IMR-90 (cell line): ENCODE results near the gene HORMAD1. TPM values are rescaled to one million over a fixed set of nuclear protein-coding genes. Genes with fewer than 3 reads are reported as not detected.

Experiments used
- MXI1 ChIP-seq: IDR thresholded peaks from 2 replicates; pipeline ENCODE4 v1.6.1; 2012; ENCODE audit warnings: low read depth, mild to moderate bottlenecking, low read length, moderate library complexity, borderline replicate concordance
- RCOR1 ChIP-seq: IDR thresholded peaks from 2 replicates; pipeline ENCODE4 v1.6.1; 2012; ENCODE audit warnings: mild to moderate bottlenecking, low read length, improper control_type of control experiment; ENCODE audit not compliant: insufficient replicate concordance
- polyA plus RNA-seq, 3 experiments: library from polyadenylated mRNA; depleted of rRNA; stranded (reverse); fragments of >200 nt; gene quantifications; 2 replicates each; pipeline ENCODE4 v1.2.3, GENCODE V29; 2012; ENCODE audit warnings: low replicate concordance in 1 of 3
- total RNA-seq: library from RNA; depleted of rRNA; stranded (reverse); fragments of >200 nt; gene quantifications from 2 replicates; pipeline ENCODE4 v1.2.3, GENCODE V29; 2012
- TF ChIP-seq, protein P1 (sequence below): fragments of 150-350 bp; IDR thresholded peaks from 2 replicates; pipeline ENCODE4 v1.6.1; 2017; ENCODE audit warnings: mild to moderate bottlenecking, antibody characterized with exemption, low read length, low read depth

HORMAD1 gene
- total and polyA plus RNA-seq, 2 of the 4 experiments (the other 2 are of a cell fraction): not detected

DNA sequence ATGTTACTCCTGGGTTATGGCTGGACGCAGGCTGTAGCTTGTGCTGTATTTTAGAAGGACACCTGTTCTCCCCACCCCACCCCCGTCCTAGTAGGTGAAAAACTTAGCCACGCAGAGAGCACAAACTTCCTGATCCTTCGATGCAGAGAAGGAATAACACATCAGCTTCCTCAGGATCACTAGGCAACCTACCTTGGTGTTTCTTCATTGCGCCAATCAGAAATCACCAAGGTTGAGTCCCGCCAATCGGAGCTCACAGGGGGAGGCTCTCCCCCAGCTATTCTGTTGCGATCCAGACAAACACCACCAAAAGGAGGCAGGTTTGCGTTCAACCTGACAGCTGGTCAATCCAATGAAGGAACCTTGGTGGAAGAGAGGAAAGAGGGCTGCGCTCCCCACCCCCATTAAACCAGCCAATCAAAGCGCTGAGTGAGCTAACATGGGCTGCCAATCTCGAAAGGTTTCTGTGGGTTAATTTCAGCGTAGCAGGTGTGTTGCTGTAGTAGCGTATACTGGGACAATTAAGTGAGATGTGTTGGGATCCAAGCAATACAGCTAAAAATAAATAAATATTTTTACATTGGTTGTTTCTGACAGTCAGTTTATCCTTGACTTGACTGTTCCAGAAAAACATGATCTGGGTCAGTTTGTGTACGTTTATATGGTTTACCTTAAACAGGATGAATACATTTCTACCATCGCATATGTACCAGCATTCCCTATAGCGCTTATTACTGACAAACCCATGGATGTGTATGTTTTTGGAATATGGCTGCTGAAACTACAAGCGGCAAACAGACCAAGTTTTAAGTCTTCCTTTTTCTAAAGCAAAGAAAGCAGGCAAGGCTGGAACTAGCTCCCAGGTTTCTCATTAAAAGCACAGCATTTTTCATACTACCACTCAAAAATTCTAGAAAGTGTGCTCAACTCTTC lies 23.4 kb downstream of the HORMAD1 start, which contains the start of gene GOLPH3L (continued):
- TF ChIP-seq, protein P1, sequence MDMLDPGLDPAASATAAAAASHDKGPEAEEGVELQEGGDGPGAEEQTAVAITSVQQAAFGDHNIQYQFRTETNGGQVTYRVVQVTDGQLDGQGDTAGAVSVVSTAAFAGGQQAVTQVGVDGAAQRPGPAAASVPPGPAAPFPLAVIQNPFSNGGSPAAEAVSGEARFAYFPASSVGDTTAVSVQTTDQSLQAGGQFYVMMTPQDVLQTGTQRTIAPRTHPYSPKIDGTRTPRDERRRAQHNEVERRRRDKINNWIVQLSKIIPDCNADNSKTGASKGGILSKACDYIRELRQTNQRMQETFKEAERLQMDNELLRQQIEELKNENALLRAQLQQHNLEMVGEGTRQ: no peak
- TF ChIP-seq RCOR1 (no peak), MXI1 (0 out of 2 replicates have a peak, but pooled peaks have one; percentile 35)
